HFFc6 (cell line): Measurements from ENCODE around the gene XPNPEP1. TPM values are rescaled to one million over a fixed set of nuclear protein-coding genes. Genes with fewer than 3 reads are reported as not detected.

Experiments used
- DNase-seq: peaks from one replicate; pipeline ENCODE4 v3.0.0-alpha.2; 2018
- H3K27ac Mint-ChIP-seq: 2 replicates; pipeline ENCODE4 v1.8.0; 2020; ENCODE audit warnings: mild to moderate bottlenecking, mixed read lengths
- H3K27me3 Mint-ChIP-seq: 2 replicates; pipeline ENCODE4 v1.8.0; 2021; ENCODE audit warnings: mild to moderate bottlenecking, moderate library complexity, mixed read lengths; ENCODE audit not compliant: insufficient read depth
- H3K36me3 Mint-ChIP-seq: 2 replicates; pipeline ENCODE4 v1.8.0; 2021; ENCODE audit warnings: low read depth, mixed read lengths
- H3K4me1 Mint-ChIP-seq: 2 replicates; pipeline ENCODE4 v1.8.0; 2020; ENCODE audit warnings: low read depth, mixed read lengths
- H3K4me3 Mint-ChIP-seq: 2 replicates; pipeline ENCODE4 v1.8.0; 2020; ENCODE audit warnings: mild to moderate bottlenecking, moderate library complexity, mixed read lengths
- H3K9me3 Mint-ChIP-seq: 2 replicates; pipeline ENCODE4 v1.8.0; 2020; ENCODE audit warnings: mild to moderate bottlenecking, mixed read lengths
- CTCF ChIP-seq: fragments of 200-600 bp; sonication (generic); IDR thresholded peaks from 2 replicates; pipeline ENCODE4 v1.5.0; 2021; ENCODE audit warnings: antibody characterized with exemption, mild to moderate bottlenecking
- total RNA-seq, 6 experiments: library from RNA; stranded (reverse); fragmentation: NEBNext Ultra II Directional; extraction: Animal tissue kit (Norgen Biotek cat#: 25700); gene quantifications; 2 replicates in 1 of 6; 3 replicates in 5 of 6; pipeline ENCODE4 v1.2.3, GENCODE V29; 2021

Gene XPNPEP1
- total RNA-seq, 6 experiments from 2014 or later = 54.1 to 62.7 (median 58.9) TPM

- peaks cover 5% of the 10 kb centered on the region for H3K27me3 Mint-ChIP-seq
- H3K9me3 Mint-ChIP-seq = no peaks in the 10 kb centered on the region
- TF ChIP-seq CTCF = no peak
- H3K4me3 Mint-ChIP-seq = no peak overlapping the region
- H3K27ac Mint-ChIP-seq = no peak overlapping the region
- no peaks in the 10 kb centered on the region for H3K36me3 Mint-ChIP-seq
- no peak for DNase-seq
- H3K4me1 Mint-ChIP-seq = no peaks in the 10 kb centered on the region
These were observed 85.9 kb downstream of the XPNPEP1 start for GRCh38 chr10:109837384-109837783.

GRCh38 chr10:109835257-109835656 is 88.1 kb downstream of the XPNPEP1 start:
- H3K36me3 Mint-ChIP-seq = no peaks in the 10 kb centered on the region
- H3K9me3 Mint-ChIP-seq = no peaks in the 10 kb centered on the region
- H3K4me1 Mint-ChIP-seq = no peaks in the 10 kb centered on the region
- no peak for TF ChIP-seq CTCF
- H3K27ac Mint-ChIP-seq = no peak overlapping the region
- H3K4me3 Mint-ChIP-seq = no peak overlapping the region
- DNase-seq = no peak
- peaks cover 4% of the 10 kb centered on the region for H3K27me3 Mint-ChIP-seq

GRCh38 chr10:109831846-109832245 is 91.5 kb downstream of the XPNPEP1 start:
- H3K27ac Mint-ChIP-seq = no peak overlapping the region
- no peak overlapping the region for H3K4me3 Mint-ChIP-seq
- TF ChIP-seq CTCF = no peak
- H3K9me3 Mint-ChIP-seq = 0 out of 2 replicates have a peak, but pooled peaks cover 3% of the 10 kb centered on the region
- H3K4me1 Mint-ChIP-seq = no peaks in the 10 kb centered on the region
- H3K36me3 Mint-ChIP-seq = no peaks in the 10 kb centered on the region
- peaks cover 4% of the 10 kb centered on the region for H3K27me3 Mint-ChIP-seq
- no peak for DNase-seq

DNA sequence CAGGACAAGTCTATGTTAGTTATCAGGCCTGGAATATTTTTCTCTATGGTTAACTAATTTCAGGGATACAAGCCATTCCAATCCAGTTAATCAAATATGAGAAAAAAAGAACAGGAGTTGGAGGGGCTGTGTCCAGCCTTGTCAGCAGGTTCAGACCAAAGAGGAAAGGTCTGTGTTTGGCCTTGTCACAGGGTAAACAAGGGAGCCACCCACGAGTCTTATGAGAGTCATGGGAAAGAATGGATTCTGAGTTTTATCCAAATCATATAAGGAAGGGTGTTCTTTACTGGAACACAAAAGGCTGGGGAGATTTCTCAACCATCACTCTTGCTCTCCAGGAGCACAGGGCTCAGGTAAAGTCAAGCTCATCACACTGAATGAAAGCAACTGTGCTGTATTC is 99.1 kb downstream of the XPNPEP1 start:
- Mint-ChIP-seq H3K27me3 (peaks cover 2% of the 10 kb centered on the region), H3K27ac (no peak overlapping the region), H3K4me1 (no peaks in the 10 kb centered on the region), H3K36me3 (no peaks in the 10 kb centered on the region), H3K4me3 (no peak overlapping the region), H3K9me3 (0 out of 2 replicates have a peak, but pooled peaks cover 3% of the 10 kb centered on the region)
- no peak for DNase-seq
- no peak for TF ChIP-seq CTCF

GRCh38 chr10:109823196-109823595 is 100.1 kb downstream of the XPNPEP1 start:
- H3K9me3 Mint-ChIP-seq = 0 out of 2 replicates have a peak, but pooled peaks cover under 1% of the 10 kb centered on the region
- no peaks in the 10 kb centered on the region for H3K36me3 Mint-ChIP-seq
- no peak overlapping the region for H3K27ac Mint-ChIP-seq
- no peak for TF ChIP-seq CTCF
- peak; percentile 30 for DNase-seq
- no peak overlapping the region for H3K4me3 Mint-ChIP-seq
- no peaks in the 10 kb centered on the region for H3K4me1 Mint-ChIP-seq
- H3K27me3 Mint-ChIP-seq = peaks cover 2% of the 10 kb centered on the region

DNA sequence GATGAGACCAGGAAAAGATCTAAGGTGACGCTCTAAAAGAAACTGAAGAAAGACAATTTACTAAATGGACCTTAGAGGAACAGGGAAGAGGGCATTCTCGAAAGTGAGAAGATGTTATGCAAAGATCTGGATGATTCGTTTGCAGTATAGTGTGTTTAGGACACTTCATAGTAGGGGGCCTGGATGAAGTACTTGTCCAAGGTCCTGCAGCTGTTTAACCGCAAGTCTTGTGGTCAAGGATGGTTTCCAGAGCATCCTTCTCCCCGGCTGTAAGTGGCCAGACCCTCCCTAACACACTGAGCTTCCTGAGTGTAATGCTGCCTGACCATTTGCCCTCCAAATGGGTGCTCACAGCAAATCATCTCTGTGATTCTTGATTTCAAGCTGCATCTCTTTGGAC is 101.6 kb downstream of the XPNPEP1 start:
- no peak overlapping the region for H3K27ac Mint-ChIP-seq
- H3K27me3 Mint-ChIP-seq = peaks cover 2% of the 10 kb centered on the region
- no peaks in the 10 kb centered on the region for H3K36me3 Mint-ChIP-seq
- H3K9me3 Mint-ChIP-seq = no peaks in the 10 kb centered on the region
- no peak overlapping the region for H3K4me3 Mint-ChIP-seq
- no peak for DNase-seq
- H3K4me1 Mint-ChIP-seq = no peaks in the 10 kb centered on the region
- no peak for TF ChIP-seq CTCF
